Mucosa of descending colon (tissue), 3 donors: Measurements from ENCODE around the gene TMEM132C. TPM values are rescaled to one million over a fixed set of nuclear protein-coding genes. Genes with fewer than 3 reads are reported as not detected.
"Not testable (repeated sequence)": the region's sequence is repeated elsewhere in the genome, so short reads cannot be mapped to it uniquely, and the experiment has no call there.

Experiments
- ATAC-seq: fragments of 200-7000 bp; cut with Tn5 transposase; one replicate; pipeline ENCODE4 v1.9.1; 2020; ENCODE audit warnings: mild to moderate bottlenecking, moderate library complexity
- DNase-seq, 3 donors: peaks; one replicate each; pipeline ENCODE4 v3.0.0-alpha.2; 2020
- H3K36me3 ChIP-seq: fragments of 200-600 bp; one replicate; pipeline ENCODE4 v1.8.0; 2021; ENCODE audit warnings: low read depth, mild to moderate bottlenecking
- H3K4me1 ChIP-seq: fragments of 200-600 bp; one replicate; pipeline ENCODE4 v1.8.0; 2021; ENCODE audit warnings: low read depth, mild to moderate bottlenecking
- H3K4me3 ChIP-seq: fragments of 200-600 bp; one replicate; pipeline ENCODE4 v1.8.0; 2021; ENCODE audit warnings: mild to moderate bottlenecking
- H3K9me3 ChIP-seq: fragments of 200-600 bp; one replicate; pipeline ENCODE4 v1.8.0; 2021; ENCODE audit warnings: mild to moderate bottlenecking
- intact Hi-C, 2 donors: fragments of 100-400 bp; cut with DNase I in 1 of 2; cut with micrococcal nuclease in 1 of 2; formaldehyde crosslinking; loops; one replicate each; pipeline versions ENCODE4 v1.11.0 to v1.11.1; 2022; cut with DNase I, micrococcal nuclease
- total RNA-seq, 3 donors: library from RNA; stranded (reverse); fragmentation: NEBNext Ultra II Directional in 2 of 3; extraction: Animal tissue kit (Norgen Biotek cat#: 25700) in 2 of 3; gene quantifications; one replicate each; pipeline versions ENCODE4 v1.2.1 to v1.2.4, GENCODE V29; 2021 to 2023
- TF ChIP-seq, protein P1 (sequence below): fragments of 200-600 bp; IDR thresholded peaks from one replicate; pipeline ENCODE4 v1.8.0; 2022; ENCODE audit warnings: antibody characterized with exemption, mild to moderate bottlenecking
- donor health status: DM: no; HTN: no; CAD: no; lungs with moderate emphysema.
- donor health status: DM: no; HTN: no; CAD: no.
- donor health status: DM: no; HTN: yes; CAD: no.

The TMEM132C gene
- total RNA-seq, 3 donors from 2014 or later = 0.23 to 2.4 (median 1.2) TPM

DNA sequence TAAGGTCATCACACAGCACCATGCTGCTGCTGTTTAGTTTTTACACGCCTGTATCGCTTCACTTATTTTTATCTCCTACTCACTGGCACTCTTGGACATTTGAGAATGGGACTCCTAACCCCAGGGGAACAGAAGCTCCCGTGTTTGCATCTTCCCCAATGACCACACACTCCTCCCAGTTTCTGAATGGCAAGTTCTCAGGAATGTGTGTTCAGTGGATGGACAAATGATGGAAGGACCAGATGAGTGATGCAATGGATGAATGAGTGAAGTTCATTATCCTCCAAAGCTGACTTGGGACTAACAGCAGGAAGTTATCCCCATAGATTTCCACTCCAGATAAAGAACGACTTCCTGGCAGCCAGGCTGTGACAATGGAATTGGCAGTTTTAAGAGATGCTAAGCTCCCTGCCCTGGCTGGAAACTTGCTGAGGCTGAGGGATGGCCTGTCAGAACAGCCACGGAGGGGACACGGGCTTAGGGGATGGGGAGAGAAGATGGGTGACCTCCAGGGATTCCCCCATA, 325.3 kb downstream of the TMEM132C start:
- intact Hi-C loops = no loop called here
- H3K4me1 ChIP-seq = no peaks in the 10 kb centered on the region
- H3K36me3 ChIP-seq = no peaks in the 10 kb centered on the region
- TF ChIP-seq, protein P1, sequence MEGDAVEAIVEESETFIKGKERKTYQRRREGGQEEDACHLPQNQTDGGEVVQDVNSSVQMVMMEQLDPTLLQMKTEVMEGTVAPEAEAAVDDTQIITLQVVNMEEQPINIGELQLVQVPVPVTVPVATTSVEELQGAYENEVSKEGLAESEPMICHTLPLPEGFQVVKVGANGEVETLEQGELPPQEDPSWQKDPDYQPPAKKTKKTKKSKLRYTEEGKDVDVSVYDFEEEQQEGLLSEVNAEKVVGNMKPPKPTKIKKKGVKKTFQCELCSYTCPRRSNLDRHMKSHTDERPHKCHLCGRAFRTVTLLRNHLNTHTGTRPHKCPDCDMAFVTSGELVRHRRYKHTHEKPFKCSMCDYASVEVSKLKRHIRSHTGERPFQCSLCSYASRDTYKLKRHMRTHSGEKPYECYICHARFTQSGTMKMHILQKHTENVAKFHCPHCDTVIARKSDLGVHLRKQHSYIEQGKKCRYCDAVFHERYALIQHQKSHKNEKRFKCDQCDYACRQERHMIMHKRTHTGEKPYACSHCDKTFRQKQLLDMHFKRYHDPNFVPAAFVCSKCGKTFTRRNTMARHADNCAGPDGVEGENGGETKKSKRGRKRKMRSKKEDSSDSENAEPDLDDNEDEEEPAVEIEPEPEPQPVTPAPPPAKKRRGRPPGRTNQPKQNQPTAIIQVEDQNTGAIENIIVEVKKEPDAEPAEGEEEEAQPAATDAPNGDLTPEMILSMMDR = no peak
- no peak overlapping the region for H3K4me3 ChIP-seq
- ATAC-seq (no peak), DNase-seq (no peak)
- H3K9me3 ChIP-seq = no peaks in the 10 kb centered on the region

- no peak overlapping the region for H3K4me3 ChIP-seq
- ATAC-seq = no peak
- intact Hi-C loops = no loop called here
- TF ChIP-seq, protein P1 = no peak
- H3K4me1 ChIP-seq = no peaks in the 10 kb centered on the region
- DNase-seq = no peak
- no peaks in the 10 kb centered on the region for H3K36me3 ChIP-seq
- no peaks in the 10 kb centered on the region for H3K9me3 ChIP-seq
Measured at GRCh38 chr12:128594521-128594920, 327.6 kb downstream of the TMEM132C start.

- DNase-seq = no peak
- intact Hi-C loops = no loop called here
- TF ChIP-seq, protein P1 = no peak
- no peaks in the 10 kb centered on the region for H3K9me3 ChIP-seq
- H3K4me1 ChIP-seq = no peaks in the 10 kb centered on the region
- no peak overlapping the region for H3K4me3 ChIP-seq
- H3K36me3 ChIP-seq = no peaks in the 10 kb centered on the region
- no peak for ATAC-seq
Measured at GRCh38 chr12:128595609-128596008, 328.6 kb downstream of the TMEM132C start.

DNA sequence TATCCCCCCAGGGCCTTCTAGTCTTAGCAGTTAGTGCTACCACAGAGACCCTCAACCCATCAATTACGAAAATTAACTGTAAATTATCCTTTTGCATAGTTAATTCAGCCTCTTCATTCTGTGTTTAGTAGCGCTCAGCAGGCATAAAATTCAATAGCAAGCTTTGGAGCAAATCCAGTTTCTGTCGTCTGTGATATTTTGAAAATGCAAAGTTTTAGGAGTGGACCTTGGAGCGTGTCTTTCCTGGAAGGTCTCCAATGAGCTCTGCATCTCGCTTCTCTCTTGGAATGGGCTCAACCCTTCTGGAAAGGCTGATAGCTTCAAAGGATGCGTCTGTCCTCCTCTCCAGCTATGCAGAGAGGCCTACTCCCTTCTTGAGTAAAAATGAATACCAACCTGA, 333.9 kb downstream of the TMEM132C start:
- TF ChIP-seq, protein P1 = no peak
- DNase-seq (no peak), ATAC-seq (no peak)
- Histone ChIP-seq H3K4me3 (no peak overlapping the region), H3K36me3 (no peaks in the 10 kb centered on the region), H3K4me1 (peaks cover 7% of the 10 kb centered on the region), H3K9me3 (no peaks in the 10 kb centered on the region)
- intact Hi-C loops = no loop called here

- DNase-seq (peak in 1 of 3 donors; percentile 31), ATAC-seq (peak; percentile 84)
- H3K9me3 ChIP-seq = no peaks in the 10 kb centered on the region
- no peaks in the 10 kb centered on the region for H3K36me3 ChIP-seq
- peaks cover 19% of the 10 kb centered on the region for H3K4me1 ChIP-seq
- TF ChIP-seq, protein P1 = no peak
- intact Hi-C loops = no loop called here
- no peak overlapping the region for H3K4me3 ChIP-seq
Measured at GRCh38 chr12:128603573-128604115, 336.7 kb downstream of the TMEM132C start.

GRCh38 chr12:128604219-128604618, 337.2 kb downstream of the TMEM132C start:
- H3K4me3 ChIP-seq, H3K36me3 ChIP-seq, ATAC-seq, DNase-seq, H3K9me3 ChIP-seq, intact Hi-C loops: not testable (repeated sequence)
- H3K4me1 ChIP-seq = peaks cover 19% of the 10 kb centered on the region
